IMR-90 (cell line): ENCODE data around the gene RGPD8.

Experiments used
- CHD1 ChIP-seq: IDR thresholded peaks from 2 replicates; pipeline ENCODE4 v1.6.1; 2012; ENCODE audit warnings: low read depth, low read length, improper control_type of control experiment
- MAZ ChIP-seq: IDR thresholded peaks from 2 replicates; pipeline ENCODE4 v1.6.1; 2012; ENCODE audit warnings: low read depth, mild to moderate bottlenecking, low read length, improper control_type of control experiment, moderate library complexity, borderline replicate concordance
- MXI1 ChIP-seq: IDR thresholded peaks from 2 replicates; pipeline ENCODE4 v1.6.1; 2012; ENCODE audit warnings: low read depth, mild to moderate bottlenecking, low read length, moderate library complexity, borderline replicate concordance
- RAD21 ChIP-seq: IDR thresholded peaks from 2 replicates; pipeline ENCODE4 v1.6.1; 2012; ENCODE audit warnings: low read length, improper control_type of control experiment
- RCOR1 ChIP-seq: IDR thresholded peaks from 2 replicates; pipeline ENCODE4 v1.6.1; 2012; ENCODE audit warnings: mild to moderate bottlenecking, low read length, improper control_type of control experiment; ENCODE audit not compliant: insufficient replicate concordance
- USF2 ChIP-seq: fragments of 150-350 bp; IDR thresholded peaks from 2 replicates; pipeline ENCODE4 v1.6.1; 2017; ENCODE audit warnings: mild to moderate bottlenecking, antibody characterized with exemption, low read length, low read depth
- TF ChIP-seq, protein P1 (sequence below): conservative IDR thresholded peaks from 2 replicates; pipeline ENCODE4 v1.5.1; 2012; ENCODE audit warnings: mild to moderate bottlenecking, low read depth, low read length, improper control_type of control experiment

- TF ChIP-seq USF2 (no peak), MXI1 (no peak), MAZ (no peak), RCOR1 (no peak), RAD21 (no peak), CHD1 (no peak)
- TF ChIP-seq, protein P1, sequence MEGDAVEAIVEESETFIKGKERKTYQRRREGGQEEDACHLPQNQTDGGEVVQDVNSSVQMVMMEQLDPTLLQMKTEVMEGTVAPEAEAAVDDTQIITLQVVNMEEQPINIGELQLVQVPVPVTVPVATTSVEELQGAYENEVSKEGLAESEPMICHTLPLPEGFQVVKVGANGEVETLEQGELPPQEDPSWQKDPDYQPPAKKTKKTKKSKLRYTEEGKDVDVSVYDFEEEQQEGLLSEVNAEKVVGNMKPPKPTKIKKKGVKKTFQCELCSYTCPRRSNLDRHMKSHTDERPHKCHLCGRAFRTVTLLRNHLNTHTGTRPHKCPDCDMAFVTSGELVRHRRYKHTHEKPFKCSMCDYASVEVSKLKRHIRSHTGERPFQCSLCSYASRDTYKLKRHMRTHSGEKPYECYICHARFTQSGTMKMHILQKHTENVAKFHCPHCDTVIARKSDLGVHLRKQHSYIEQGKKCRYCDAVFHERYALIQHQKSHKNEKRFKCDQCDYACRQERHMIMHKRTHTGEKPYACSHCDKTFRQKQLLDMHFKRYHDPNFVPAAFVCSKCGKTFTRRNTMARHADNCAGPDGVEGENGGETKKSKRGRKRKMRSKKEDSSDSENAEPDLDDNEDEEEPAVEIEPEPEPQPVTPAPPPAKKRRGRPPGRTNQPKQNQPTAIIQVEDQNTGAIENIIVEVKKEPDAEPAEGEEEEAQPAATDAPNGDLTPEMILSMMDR = no peak
Measured at GRCh38 chr2:112459372-112459771, 25.9 kb upstream of the RGPD8 start.
